Measurements from ENCODE around the gene CSF2RB. TPM values are rescaled to one million over a fixed set of nuclear protein-coding genes. Genes with fewer than 3 reads are reported as not detected.
A peak's percentile ranks its signal among the peaks of the same experiment; 100 is the strongest.

Gene CSF2RB
- polyA plus RNA-seq, 1 donor (not counting 4 experiments of a cell fraction or from before 2014, with no cell fraction given): 0.08 TPM

DNA sequence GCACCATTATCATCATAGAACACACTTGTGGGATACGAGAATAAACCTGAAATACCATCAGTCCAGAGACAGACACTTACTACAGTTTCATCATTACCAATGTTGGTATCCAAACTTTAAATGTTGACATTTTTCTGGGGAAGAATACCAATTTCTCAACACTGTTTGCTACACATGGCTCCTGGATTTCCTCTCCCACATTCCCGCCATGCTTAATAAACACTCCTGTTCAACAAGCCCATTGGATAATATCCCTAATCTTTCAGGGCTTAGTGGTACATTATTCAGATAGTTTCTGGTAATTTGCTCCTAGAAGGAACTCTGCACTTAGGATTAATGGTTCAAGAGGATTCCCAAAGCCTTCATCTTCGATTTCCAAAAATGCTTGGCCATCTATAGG is 48.2 kb downstream of the CSF2RB start:
- FAIRE-seq: no peak
- H3K4me3 ChIP-seq (ENCODE audit: control insufficient read depth in 2 of 3, extremely low read depth in 1 of 3, insufficient read depth in 2 of 3, low read depth in 1 of 3, low read length in 3 of 3): no peak overlapping the region
- H4K20me1 ChIP-seq (ENCODE audit: control insufficient read depth, extremely low read depth, insufficient read depth, low read length): no peaks in the 10 kb centered on the region
- H3K4me1 ChIP-seq (ENCODE audit: control insufficient read depth, extremely low read depth, insufficient read depth, low read length): no peaks in the 10 kb centered on the region
- no peak overlapping the region for H3K4me2 ChIP-seq (ENCODE audit: control insufficient read depth, extremely low read depth, insufficient read depth, low read depth, low read length)
- no peak for DNase-seq (ENCODE audit: low read depth, low spot score)
- H3K9ac ChIP-seq (ENCODE audit: control insufficient read depth, extremely low read depth, insufficient read depth, low read length): no peak overlapping the region
- peaks cover 7% of the 10 kb centered on the region for H3K27me3 ChIP-seq (ENCODE audit: control insufficient read depth, extremely low read depth, insufficient read depth, low read length)
- H3K9me1 ChIP-seq (ENCODE audit: control insufficient read depth, extremely low read depth, insufficient read depth, low read length): no peaks in the 10 kb centered on the region
- no peaks in the 10 kb centered on the region for H3K9me3 ChIP-seq (ENCODE audit: control insufficient read depth, low read depth, low read length)
- no peak overlapping the region for H2AFZ ChIP-seq (ENCODE audit: control insufficient read depth, low read length)
- no peak overlapping the region for H3K27ac ChIP-seq (ENCODE audit: control insufficient read depth, insufficient read depth, low read length)
- no peak for TF ChIP-seq EZH2 (IDR thresholded peaks at IDR 0.05; ENCODE audit: low read length)
- TF ChIP-seq CTCF (optimal IDR thresholded peaks at IDR 0.05 in 1 of 3, IDR thresholded peaks at IDR 0.05 in 1 of 3, conservative IDR thresholded peaks at IDR 0.05 in 1 of 3; ENCODE audit: extremely low read depth in 1 of 3, insufficient read depth in 2 of 3, low read length in 3 of 3): no peak
- no peaks in the 10 kb centered on the region for H3K79me2 ChIP-seq (ENCODE audit: control insufficient read depth, insufficient read depth, low read length)
- H3K36me3 ChIP-seq (ENCODE audit: control insufficient read depth in 2 of 2, extremely low read depth in 1 of 2, insufficient read depth in 2 of 2, low read length in 2 of 2): no peaks in the 10 kb centered on the region
- dilution Hi-C loops (cut with MboI; ENCODE audit: extremely low pct_ligation_motif_present, low sequenced_read_pairs): no loop called here

DNA sequence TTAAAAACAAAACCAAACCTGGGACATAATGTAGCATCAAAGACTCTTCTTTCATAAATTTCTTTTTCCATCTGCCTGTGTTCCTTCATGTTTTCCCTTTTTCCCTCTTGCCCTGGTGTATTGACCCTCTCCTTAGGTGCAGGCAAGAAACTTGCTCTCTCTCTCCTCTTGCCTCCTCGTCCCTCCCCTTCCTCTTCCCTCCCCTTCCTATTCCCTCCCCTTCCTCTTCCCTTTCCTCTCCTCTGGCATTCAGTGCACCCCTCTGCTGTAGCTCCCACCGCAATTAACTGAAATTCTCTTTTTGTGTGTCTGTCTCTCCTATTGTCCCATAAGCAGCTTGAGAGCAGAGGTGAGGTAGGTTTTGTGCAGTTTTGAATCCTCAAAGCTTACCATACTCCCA is 49.9 kb downstream of the CSF2RB start:
- no peak overlapping the region for H3K4me2 ChIP-seq (ENCODE audit: control insufficient read depth, extremely low read depth, insufficient read depth, low read depth, low read length)
- TF ChIP-seq CTCF (optimal IDR thresholded peaks at IDR 0.05 in 1 of 3, IDR thresholded peaks at IDR 0.05 in 1 of 3, conservative IDR thresholded peaks at IDR 0.05 in 1 of 3; ENCODE audit: extremely low read depth in 1 of 3, insufficient read depth in 2 of 3, low read length in 3 of 3) (no peak), EZH2 (IDR thresholded peaks at IDR 0.05; ENCODE audit: low read length) (no peak)
- H3K4me1 ChIP-seq (ENCODE audit: control insufficient read depth, extremely low read depth, insufficient read depth, low read length): no peaks in the 10 kb centered on the region
- peak overlapping the region; percentile 20 for H2AFZ ChIP-seq (ENCODE audit: control insufficient read depth, low read length)
- no peaks in the 10 kb centered on the region for H3K9me3 ChIP-seq (ENCODE audit: control insufficient read depth, low read depth, low read length)
- peaks cover 7% of the 10 kb centered on the region for H3K27me3 ChIP-seq (ENCODE audit: control insufficient read depth, extremely low read depth, insufficient read depth, low read length)
- no peaks in the 10 kb centered on the region for H3K79me2 ChIP-seq (ENCODE audit: control insufficient read depth, insufficient read depth, low read length)
- DNase-seq (ENCODE audit: low read depth, low spot score) (no peak), FAIRE-seq (no peak)
- no peak overlapping the region for H3K4me3 ChIP-seq (ENCODE audit: control insufficient read depth in 2 of 3, extremely low read depth in 1 of 3, insufficient read depth in 2 of 3, low read depth in 1 of 3, low read length in 3 of 3)
- H3K9me1 ChIP-seq (ENCODE audit: control insufficient read depth, extremely low read depth, insufficient read depth, low read length): no peaks in the 10 kb centered on the region
- H3K36me3 ChIP-seq (ENCODE audit: control insufficient read depth in 2 of 2, extremely low read depth in 1 of 2, insufficient read depth in 2 of 2, low read length in 2 of 2): no peaks in the 10 kb centered on the region
- no peak overlapping the region for H3K9ac ChIP-seq (ENCODE audit: control insufficient read depth, extremely low read depth, insufficient read depth, low read length)
- no peak overlapping the region for H3K27ac ChIP-seq (ENCODE audit: control insufficient read depth, insufficient read depth, low read length)
- dilution Hi-C loops (cut with MboI; ENCODE audit: extremely low pct_ligation_motif_present, low sequenced_read_pairs): no loop called here
- H4K20me1 ChIP-seq (ENCODE audit: control insufficient read depth, extremely low read depth, insufficient read depth, low read length): no peaks in the 10 kb centered on the region
